GM21825 (cell line): ENCODE measurements around the gene GALNT7.
"Not testable (repeated sequence)": the region's sequence is repeated elsewhere in the genome, so short reads cannot be mapped to it uniquely, and the experiment has no call there.

Source experiments
- ATAC-seq: cut with Tn5 transposase; IDR thresholded peaks from one replicate; pipeline ENCODE4 v1.9.1; 2021; ENCODE audit warnings: mild to moderate bottlenecking, moderate library complexity; ENCODE audit not compliant: unreplicated experiment

Gene GALNT7

DNA sequence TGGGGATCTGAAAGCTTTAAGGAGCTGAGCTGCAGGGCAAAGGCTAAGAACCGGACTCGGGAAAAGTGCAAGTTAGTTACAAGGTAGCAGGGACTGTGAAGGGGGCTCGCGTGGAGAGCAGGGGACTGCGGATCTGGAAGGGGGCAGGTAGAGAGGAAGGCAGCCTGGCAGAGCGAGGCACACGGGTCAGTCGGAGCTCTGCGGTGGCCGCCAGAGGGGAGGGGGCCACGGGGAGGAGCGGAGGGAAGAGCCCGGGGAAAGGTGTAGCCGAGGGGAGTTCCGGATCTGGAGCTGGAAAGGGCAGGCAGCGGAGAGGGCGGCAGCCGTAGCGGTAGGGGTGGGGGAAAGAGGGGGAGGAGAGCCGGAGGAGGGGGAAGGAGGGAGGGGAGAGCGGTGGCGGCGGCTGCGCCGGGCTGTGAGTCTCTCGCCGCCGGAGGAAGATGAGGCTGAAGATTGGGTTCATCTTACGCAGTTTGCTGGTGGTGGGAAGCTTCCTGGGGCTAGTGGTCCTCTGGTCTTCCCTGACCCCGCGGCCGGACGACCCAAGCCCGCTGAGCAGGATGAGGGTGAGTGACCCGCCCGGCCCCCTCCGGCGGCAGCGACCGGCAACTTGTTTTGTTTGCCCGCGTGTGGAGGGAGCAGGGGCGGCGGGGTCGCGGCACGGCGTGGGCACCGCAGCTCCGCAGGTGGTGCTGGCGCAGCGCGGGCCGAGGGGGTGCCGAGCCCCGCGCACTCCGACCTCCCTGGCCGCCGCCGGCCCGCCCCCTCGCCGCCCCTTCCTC lies at the start of gene GALNT7:
Gene GALNT7, plus strand, starts transcription at position 416 of the 782 bp plus-strand sequence. Its CDS starts 25 bp downstream, at position 441.
- ATAC-seq, result peak; percentile 32

GRCh38 chr4:173118819-173119218 lies 49.8 kb upstream of the GALNT7 start:
- not testable (repeated sequence) for ATAC-seq

- ATAC-seq, result no peak
These were observed 48.8 kb upstream of the GALNT7 start for GRCh38 chr4:173119818-173120217.

- ATAC-seq, result peak; percentile 99
These were observed 47.5 kb upstream of the GALNT7 start for GRCh38 chr4:173121076-173121561.

DNA sequence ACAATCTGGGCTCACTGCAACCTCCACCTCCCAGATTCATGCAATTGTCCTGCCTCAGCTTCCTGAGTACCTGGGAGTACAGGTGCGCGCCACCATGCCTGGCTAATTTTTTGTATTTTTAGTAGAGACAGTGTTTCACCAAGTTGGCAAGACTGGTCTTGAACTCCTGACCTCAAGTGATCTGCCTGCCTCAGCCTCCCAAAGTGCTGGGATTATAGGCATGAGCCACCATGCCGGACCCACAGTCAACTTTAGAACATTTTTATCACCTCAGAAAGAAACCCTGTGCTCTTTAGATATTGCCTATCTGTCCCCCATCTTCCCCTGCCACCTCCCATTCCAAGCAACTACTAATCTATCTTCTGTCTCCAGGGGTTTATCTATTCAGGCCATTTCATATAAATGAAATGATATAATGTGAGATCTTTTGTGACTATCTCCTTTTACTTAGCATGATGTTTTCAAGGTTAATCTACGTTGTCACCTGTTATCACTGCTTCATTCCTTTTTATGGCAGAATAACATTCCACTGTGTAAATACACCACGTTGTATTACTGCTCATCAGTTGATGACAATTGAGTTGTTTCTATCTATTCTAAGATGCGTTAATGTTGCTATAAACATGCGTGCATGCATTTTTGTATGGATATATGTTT lies 44.3 kb upstream of the GALNT7 start:
- ATAC-seq, result no peak

- ATAC-seq, result no peak
These were observed 43.3 kb upstream of the GALNT7 start for GRCh38 chr4:173125216-173125812.

- ATAC-seq, result no peak
These were observed 40.3 kb upstream of the GALNT7 start for GRCh38 chr4:173128199-173128890.

GRCh38 chr4:173130687-173131086 lies 37.9 kb upstream of the GALNT7 start:
- ATAC-seq, result no peak

GRCh38 chr4:173134426-173134825 lies 34.2 kb upstream of the GALNT7 start:
- no peak for ATAC-seq

DNA sequence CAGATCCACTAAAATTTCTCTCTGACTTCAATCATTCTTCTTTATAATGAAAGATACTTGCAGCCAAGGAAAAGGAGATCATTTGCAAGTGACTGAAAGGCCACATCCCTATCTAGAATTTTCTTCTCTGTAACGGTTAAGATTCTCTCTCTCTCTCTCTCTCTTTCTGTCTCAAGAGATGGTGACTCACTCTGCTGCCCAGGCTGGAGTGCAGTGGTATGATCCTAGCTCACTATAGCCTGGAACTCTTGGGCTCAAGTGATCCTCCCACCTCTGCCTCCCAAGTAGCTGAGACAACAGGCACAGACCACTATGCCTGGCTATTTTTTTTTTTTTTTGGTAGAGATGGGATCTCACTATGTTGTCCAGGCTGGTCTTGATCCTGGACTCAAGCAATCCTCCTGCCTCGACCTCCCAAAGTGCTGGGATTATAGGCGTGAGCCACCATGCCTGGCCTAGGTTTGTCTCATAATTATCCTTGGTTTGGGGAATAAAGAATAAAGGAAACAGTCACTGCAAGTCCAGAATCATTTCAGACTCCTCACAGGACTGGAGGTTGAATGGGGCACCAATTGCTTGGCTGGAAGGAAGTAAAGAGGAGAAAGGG lies 33.3 kb upstream of the GALNT7 start:
- no peak for ATAC-seq

GRCh38 chr4:173138624-173139023 lies 30.0 kb upstream of the GALNT7 start:
- no peak for ATAC-seq

GRCh38 chr4:173139561-173139960 lies 29.1 kb upstream of the GALNT7 start:
- ATAC-seq, result no peak

DNA sequence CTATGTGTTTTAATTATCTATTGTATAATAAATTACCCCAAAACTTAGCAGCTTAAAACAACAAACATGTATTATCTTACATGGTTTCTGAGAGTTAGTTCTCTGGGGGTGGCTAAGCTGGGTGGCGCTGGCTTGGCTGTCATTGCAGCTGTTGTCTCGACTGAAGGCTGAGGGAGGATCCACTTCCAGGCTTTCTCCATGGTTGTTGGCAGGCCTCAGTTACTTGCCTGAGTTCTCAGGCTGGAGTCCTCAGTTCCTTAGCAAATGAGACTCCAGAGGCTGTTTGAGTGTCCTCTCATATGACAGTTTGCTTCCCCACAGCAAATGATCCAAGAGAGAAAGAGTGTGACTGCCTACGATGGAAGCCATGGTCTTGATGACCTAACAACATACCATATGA lies 23.5 kb upstream of the GALNT7 start:
- no peak for ATAC-seq

- no peak for ATAC-seq
These were observed 22.2 kb upstream of the GALNT7 start for GRCh38 chr4:173146456-173146855.

DNA sequence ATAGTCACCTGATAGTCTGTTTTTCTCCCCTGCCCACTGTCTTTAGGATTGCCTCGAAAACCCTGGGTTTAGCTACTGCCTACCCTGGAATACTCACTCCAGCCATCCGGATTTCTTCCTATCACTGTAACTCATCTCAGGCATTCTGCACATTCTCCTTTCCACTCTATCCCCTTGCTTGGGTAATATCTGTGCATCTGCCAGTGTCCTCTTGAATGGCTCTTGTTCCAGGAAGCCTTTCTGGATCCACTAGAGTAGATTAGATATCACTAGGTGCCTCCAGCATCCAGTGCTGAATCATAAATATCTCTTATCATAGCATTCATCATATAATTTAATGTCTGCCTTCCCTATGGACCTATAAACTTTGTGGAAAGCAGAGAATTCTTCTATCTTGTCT lies 17.1 kb upstream of the GALNT7 start:
- no peak for ATAC-seq

DNA sequence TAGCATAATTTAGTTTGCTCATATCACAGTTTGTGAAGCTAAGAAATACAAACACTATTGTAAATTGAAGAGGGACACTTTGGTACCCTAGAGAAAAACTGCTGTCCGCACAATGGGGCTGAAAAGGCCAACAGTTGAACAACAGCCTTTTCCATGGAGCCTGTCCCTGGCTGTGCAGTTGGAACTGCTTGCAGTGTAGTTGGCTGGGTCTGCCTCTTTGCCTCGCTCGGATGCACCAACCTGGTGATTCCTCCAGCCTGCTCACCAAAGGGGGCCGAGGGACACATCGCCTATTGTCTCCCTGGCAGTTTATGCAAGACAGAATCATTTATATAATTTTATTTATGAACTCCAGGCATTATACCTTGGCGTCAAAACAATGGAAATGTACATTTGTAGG lies 16.5 kb upstream of the GALNT7 start:
- no peak for ATAC-seq

DNA sequence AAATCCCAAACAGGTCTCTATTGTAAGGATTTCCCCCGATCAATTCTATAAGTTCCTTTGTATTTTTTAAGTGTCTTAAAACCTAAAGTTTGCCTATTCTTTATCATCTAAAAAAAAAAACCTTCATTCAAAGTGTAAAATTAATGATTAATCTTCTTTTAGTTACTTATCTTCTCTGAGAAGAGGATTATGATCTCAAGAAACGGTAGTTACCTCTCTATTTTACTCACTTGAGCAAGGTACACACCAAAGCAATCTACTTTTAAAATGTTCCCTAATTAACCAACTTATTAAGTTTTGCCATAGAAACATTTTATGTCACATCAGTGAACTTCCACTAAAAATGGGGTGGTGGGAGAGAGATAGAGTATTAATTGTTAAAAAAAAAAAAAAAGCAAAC lies 15.2 kb upstream of the GALNT7 start:
- no peak for ATAC-seq

- no peak for ATAC-seq
These were observed 8.8 kb upstream of the GALNT7 start for GRCh38 chr4:173159791-173160190.

GRCh38 chr4:173160871-173161270 lies 7.7 kb upstream of the GALNT7 start:
- no peak for ATAC-seq

- no peak for ATAC-seq
These were observed 7.3 kb upstream of the GALNT7 start for GRCh38 chr4:173161311-173161710.

DNA sequence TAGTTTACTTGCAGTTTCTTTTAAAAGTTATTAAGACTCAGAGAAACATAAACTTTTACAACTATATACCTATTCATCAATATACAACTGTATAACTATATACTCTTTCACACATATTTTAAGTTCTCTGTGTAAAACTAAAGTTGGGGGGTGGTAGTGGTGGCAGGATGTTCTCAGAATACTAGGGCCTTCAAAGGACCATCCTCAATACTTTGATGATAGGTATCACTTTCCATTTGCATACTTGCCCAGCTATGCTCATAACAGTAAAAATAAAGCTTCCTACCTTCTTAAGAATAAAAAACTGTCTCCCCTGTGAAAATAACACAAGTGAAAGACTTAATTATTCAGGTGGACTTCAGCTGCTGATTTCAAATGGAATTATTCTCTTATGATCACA lies 2.9 kb upstream of the GALNT7 start:
- ATAC-seq, result no peak
